ENCODE measurements around the gene KATNB1. TPM values are rescaled to one million over a fixed set of nuclear protein-coding genes. Genes with fewer than 3 reads are reported as not detected.
"Not testable (repeated sequence)": the region's sequence is repeated elsewhere in the genome, so short reads cannot be mapped to it uniquely, and the experiment has no call there.

Gene KATNB1
- total RNA-seq, 1 experiment from 2014 or later = 17.7 TPM

GRCh38 chr16:57775661-57776469 lies 40.3 kb downstream of the KATNB1 start:
- H3K27me3 ChIP-seq (replicated peaks) = no peaks in the 10 kb centered on the region
- no peak overlapping the region for H3K4me3 ChIP-seq
- peaks cover 4% of the 10 kb centered on the region; the same call in 1 of the 2 replicates for H3K4me1 ChIP-seq (replicated peaks)
- H3K27ac ChIP-seq = no peak overlapping the region
- H3K9me3 ChIP-seq (replicated peaks) = no peaks in the 10 kb centered on the region
- DNase-seq (ENCODE audit: low read depth in 1 of 2, low spot score in 2 of 2) = no peak
- H3K36me3 ChIP-seq = peaks cover 80% of the 10 kb centered on the region

DNA sequence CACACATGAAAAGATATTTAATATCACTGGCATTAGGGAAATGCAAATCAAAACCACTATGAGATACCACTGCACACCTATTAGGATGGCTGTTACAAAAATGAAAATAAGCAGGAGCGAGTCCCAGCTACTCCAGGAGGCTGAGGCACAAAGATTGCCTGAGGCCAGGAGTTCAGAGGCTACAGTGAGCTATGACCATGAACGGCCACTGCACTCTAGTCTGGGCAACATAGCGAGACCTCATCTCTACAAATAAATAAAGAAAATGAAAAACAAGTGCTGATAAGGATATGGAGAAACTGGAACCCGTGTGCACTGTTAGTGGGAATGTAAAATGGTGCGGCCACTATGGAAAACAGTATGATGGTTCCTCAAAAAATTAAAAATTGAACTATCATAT lies 43.1 kb downstream of the KATNB1 start:
- Histone ChIP-seq H3K36me3 (peaks cover 79% of the 10 kb centered on the region), H3K4me1 (replicated peaks) (peaks cover 14% of the 10 kb centered on the region), H3K4me3 (no peak overlapping the region), H3K27ac (no peak overlapping the region), H3K9me3 (replicated peaks) (no peaks in the 10 kb centered on the region), H3K27me3 (replicated peaks) (no peaks in the 10 kb centered on the region)
- no peak for DNase-seq (ENCODE audit: low read depth in 1 of 2, low spot score in 2 of 2)

GRCh38 chr16:57779836-57780235 lies 44.3 kb downstream of the KATNB1 start:
- H3K4me3 ChIP-seq; H3K27ac ChIP-seq; H3K9me3 ChIP-seq (replicated peaks); H3K27me3 ChIP-seq (replicated peaks); DNase-seq (ENCODE audit: low read depth in 1 of 2, low spot score in 2 of 2): not testable (repeated sequence)
- H3K36me3 ChIP-seq = peaks cover 83% of the 10 kb centered on the region
- peaks cover 11% of the 10 kb centered on the region for H3K4me1 ChIP-seq (replicated peaks)

GRCh38 chr16:57781349-57781740 lies 45.8 kb downstream of the KATNB1 start:
- DNase-seq (ENCODE audit: low read depth in 1 of 2, low spot score in 2 of 2) = no peak
- H3K27me3 ChIP-seq (replicated peaks) = no peaks in the 10 kb centered on the region
- peak overlapping the region; percentile 46; the same call in 1 of the 2 replicates for H3K27ac ChIP-seq
- peaks cover 83% of the 10 kb centered on the region for H3K36me3 ChIP-seq
- H3K4me3 ChIP-seq = no peak overlapping the region
- H3K4me1 ChIP-seq (replicated peaks) = peaks cover 11% of the 10 kb centered on the region
- no peaks in the 10 kb centered on the region for H3K9me3 ChIP-seq (replicated peaks)

GRCh38 chr16:57781741-57782606 lies 46.4 kb downstream of the KATNB1 start:
- Histone ChIP-seq H3K36me3 (peaks cover 83% of the 10 kb centered on the region), H3K9me3 (replicated peaks) (no peaks in the 10 kb centered on the region), H3K27me3 (replicated peaks) (no peaks in the 10 kb centered on the region), H3K4me3 (no peak overlapping the region), H3K27ac (peak overlapping the region; percentile 46), H3K4me1 (replicated peaks) (peaks cover 11% of the 10 kb centered on the region)
- peak in 1 of 2 experiments; percentile 32 for DNase-seq (ENCODE audit: low read depth in 1 of 2, low spot score in 2 of 2)

GRCh38 chr16:57782607-57783055 lies 47.1 kb downstream of the KATNB1 start:
- DNase-seq (ENCODE audit: low read depth in 1 of 2, low spot score in 2 of 2); H3K27me3 ChIP-seq (replicated peaks); H3K4me3 ChIP-seq; H3K9me3 ChIP-seq (replicated peaks): not testable (repeated sequence)
- Histone ChIP-seq H3K4me1 (replicated peaks) (peaks cover 11% of the 10 kb centered on the region), H3K36me3 (peaks cover 85% of the 10 kb centered on the region), H3K27ac (peak overlapping the region; percentile 46)

DNA sequence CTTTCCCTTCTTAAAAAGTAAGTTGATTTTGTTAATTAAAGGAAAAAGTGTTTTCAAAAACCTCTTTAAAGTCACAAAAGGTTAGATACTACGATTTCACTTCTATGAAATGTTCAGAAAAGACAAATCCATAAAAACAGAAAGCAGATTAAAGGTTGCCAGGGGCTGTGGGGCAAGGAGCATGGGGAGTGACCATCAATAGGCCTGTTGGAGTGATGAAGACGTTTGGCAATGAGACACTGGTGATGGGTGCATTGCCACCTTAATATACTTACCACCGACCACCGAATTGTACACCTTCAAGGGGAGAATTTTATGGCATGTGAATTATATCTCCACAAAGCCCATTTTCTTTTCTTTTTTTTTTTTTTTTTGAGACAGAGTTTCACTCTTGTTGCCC lies 47.5 kb downstream of the KATNB1 start:
- no peak overlapping the region for H3K4me3 ChIP-seq
- no peaks in the 10 kb centered on the region for H3K9me3 ChIP-seq (replicated peaks)
- H3K36me3 ChIP-seq = peaks cover 85% of the 10 kb centered on the region
- no peak for DNase-seq (ENCODE audit: low read depth in 1 of 2, low spot score in 2 of 2)
- H3K27me3 ChIP-seq (replicated peaks) = no peaks in the 10 kb centered on the region
- H3K27ac ChIP-seq = 0 out of 2 replicates have a peak overlapping the region, but pooled peaks have one; percentile 10
- peaks cover 11% of the 10 kb centered on the region for H3K4me1 ChIP-seq (replicated peaks)

- peaks cover 11% of the 10 kb centered on the region for H3K4me1 ChIP-seq (replicated peaks)
- no peak overlapping the region for H3K4me3 ChIP-seq
- no peak overlapping the region for H3K27ac ChIP-seq
- no peaks in the 10 kb centered on the region for H3K9me3 ChIP-seq (replicated peaks)
- DNase-seq (ENCODE audit: low read depth in 1 of 2, low spot score in 2 of 2) = no peak
- peaks cover 92% of the 10 kb centered on the region for H3K36me3 ChIP-seq
- no peaks in the 10 kb centered on the region for H3K27me3 ChIP-seq (replicated peaks)
Observed at GRCh38 chr16:57783883-57784282, 48.3 kb downstream of the KATNB1 start.

DNA sequence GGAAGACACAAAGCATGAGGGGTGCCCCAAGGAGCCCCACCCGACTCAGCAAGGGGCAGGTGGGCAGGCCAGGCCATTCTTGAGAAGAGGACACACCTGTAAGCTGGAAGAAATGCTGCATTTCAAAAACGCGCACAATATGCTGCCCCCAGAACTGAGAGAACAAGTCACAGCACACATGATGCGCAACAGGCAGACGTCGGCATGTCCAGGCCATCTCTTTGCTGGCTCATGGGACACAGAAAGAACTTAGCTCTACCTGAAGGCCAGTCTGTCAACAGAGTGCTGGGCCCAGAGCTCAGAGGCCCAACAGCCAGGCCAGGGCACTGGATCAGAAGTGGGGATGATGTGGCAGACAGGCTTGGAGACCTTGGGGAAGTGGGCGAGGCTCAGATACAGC lies 48.8 kb downstream of the KATNB1 start:
- Histone ChIP-seq H3K27ac (no peak overlapping the region), H3K4me1 (replicated peaks) (peaks cover 11% of the 10 kb centered on the region), H3K36me3 (peaks cover 92% of the 10 kb centered on the region), H3K27me3 (replicated peaks) (no peaks in the 10 kb centered on the region), H3K4me3 (no peak overlapping the region), H3K9me3 (replicated peaks) (no peaks in the 10 kb centered on the region)
- no peak for DNase-seq (ENCODE audit: low read depth in 1 of 2, low spot score in 2 of 2)

DNA sequence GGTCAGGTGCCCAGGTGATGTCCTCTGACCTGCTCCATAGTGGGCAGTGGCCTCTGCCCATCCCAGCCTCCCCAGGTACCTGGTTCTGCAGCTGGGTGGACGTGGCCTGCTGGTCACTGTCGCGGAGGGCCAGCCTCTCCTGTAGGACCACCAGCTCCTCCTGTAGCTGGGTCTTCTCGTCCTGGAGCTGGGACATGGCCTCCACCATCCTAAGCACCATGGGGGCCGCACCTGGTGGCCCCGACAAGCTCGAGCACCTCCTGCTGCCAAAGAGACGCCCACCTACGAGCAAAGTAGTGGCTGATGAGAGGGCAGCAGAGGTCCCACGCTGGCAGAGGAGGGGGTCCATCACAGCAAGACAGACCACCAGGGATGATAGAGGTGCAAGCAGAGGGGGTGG lies 49.8 kb downstream of the KATNB1 start:
- peaks cover 11% of the 10 kb centered on the region for H3K4me1 ChIP-seq (replicated peaks)
- no peak overlapping the region for H3K4me3 ChIP-seq
- no peak for DNase-seq (ENCODE audit: low read depth in 1 of 2, low spot score in 2 of 2)
- no peaks in the 10 kb centered on the region for H3K9me3 ChIP-seq (replicated peaks)
- peaks cover 92% of the 10 kb centered on the region for H3K36me3 ChIP-seq
- H3K27me3 ChIP-seq (replicated peaks) = no peaks in the 10 kb centered on the region
- H3K27ac ChIP-seq = no peak overlapping the region

DNA sequence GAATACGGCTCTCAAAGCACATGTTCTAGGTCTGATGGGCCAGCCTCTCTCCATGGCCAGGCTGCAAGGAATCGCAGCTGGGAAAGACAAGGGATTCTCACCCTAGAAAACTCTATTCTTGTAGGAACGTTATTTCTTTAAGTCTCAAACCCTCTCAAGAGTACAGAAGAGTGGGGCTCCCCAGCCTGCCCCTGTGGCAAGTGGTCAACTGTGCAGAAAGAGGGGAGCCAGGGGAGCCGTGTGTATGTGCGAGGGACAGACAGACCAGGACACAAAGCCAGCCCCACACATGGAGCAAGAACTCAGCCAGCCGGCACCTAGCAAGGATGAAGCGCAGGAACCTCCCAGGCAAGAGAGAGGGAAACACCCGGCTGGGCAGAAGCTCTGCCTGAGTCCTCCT lies 50.4 kb downstream of the KATNB1 start:
- H3K4me1 ChIP-seq (replicated peaks) = peaks cover 11% of the 10 kb centered on the region
- no peak overlapping the region for H3K27ac ChIP-seq
- no peaks in the 10 kb centered on the region for H3K9me3 ChIP-seq (replicated peaks)
- H3K27me3 ChIP-seq (replicated peaks) = no peaks in the 10 kb centered on the region
- DNase-seq (ENCODE audit: low read depth in 1 of 2, low spot score in 2 of 2) = no peak
- H3K4me3 ChIP-seq = no peak overlapping the region
- H3K36me3 ChIP-seq = peaks cover 95% of the 10 kb centered on the region

- no peaks in the 10 kb centered on the region for H3K9me3 ChIP-seq (replicated peaks)
- H3K36me3 ChIP-seq = peaks cover 95% of the 10 kb centered on the region
- H3K4me3 ChIP-seq = no peak overlapping the region
- DNase-seq (ENCODE audit: low read depth in 1 of 2, low spot score in 2 of 2) = no peak
- no peaks in the 10 kb centered on the region for H3K27me3 ChIP-seq (replicated peaks)
- H3K27ac ChIP-seq = no peak overlapping the region
- peaks cover 7% of the 10 kb centered on the region for H3K4me1 ChIP-seq (replicated peaks)
Observed at GRCh38 chr16:57786632-57787518, 51.3 kb downstream of the KATNB1 start.

DNA sequence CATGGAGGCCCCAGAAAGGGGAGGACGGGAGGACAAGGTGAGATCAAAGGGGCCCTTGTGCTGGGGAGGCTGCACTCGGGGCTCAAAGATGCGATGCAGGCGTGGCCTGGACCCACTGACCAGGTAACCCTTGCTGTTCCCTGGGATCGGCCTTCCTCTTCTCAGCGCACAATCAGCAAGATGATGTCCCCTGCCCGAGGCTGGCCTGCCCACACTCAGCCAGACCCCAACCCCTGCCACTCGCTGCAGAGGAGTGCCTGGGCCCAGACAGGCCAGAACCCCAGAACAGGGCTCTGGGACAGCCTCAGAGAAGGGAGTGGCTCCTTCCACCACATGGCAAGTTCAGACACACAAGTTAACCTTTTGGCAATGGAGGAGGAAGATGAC lies 51.9 kb downstream of the KATNB1 start:
- no peak overlapping the region for H3K4me3 ChIP-seq
- peaks cover 1% of the 10 kb centered on the region for H3K4me1 ChIP-seq (replicated peaks)
- no peaks in the 10 kb centered on the region for H3K27me3 ChIP-seq (replicated peaks)
- no peak for DNase-seq (ENCODE audit: low read depth in 1 of 2, low spot score in 2 of 2)
- peaks cover 95% of the 10 kb centered on the region for H3K36me3 ChIP-seq
- no peaks in the 10 kb centered on the region for H3K9me3 ChIP-seq (replicated peaks)
- H3K27ac ChIP-seq = no peak overlapping the region

Measured in SJSA1 (cell line).